D721Med (cell line): ENCODE measurements around the gene FAM110D.

ENCODE experiments used
- DNase-seq: peaks from one replicate; pipeline ENCODE4 v3.0.0; 2011; ENCODE audit warnings: low spot score; ENCODE audit not compliant: insufficient read length
- FAIRE-seq: peaks from 2 replicates; lab custom pipeline; 2011; peaks lifted over from hg19 to GRCh38; lab: Jason Lieb, UNC
- CTCF ChIP-seq: IDR thresholded peaks from 2 replicates; pipeline ENCODE4 v1.5.1; 2012; ENCODE audit warnings: mild to moderate bottlenecking, control low read depth; ENCODE audit not compliant: insufficient read depth; ENCODE audit errors: missing control alignments

Gene FAM110D

GRCh38 chr1:26145960-26146294 lies 13.0 kb upstream of the FAM110D start:
- no peak for DNase-seq
- TF ChIP-seq CTCF: no peak
- FAIRE-seq: no peak

- DNase-seq (no peak), FAIRE-seq (no peak)
- TF ChIP-seq CTCF: no peak
Observed at GRCh38 chr1:26148887-26149286, 10.0 kb upstream of the FAM110D start.

GRCh38 chr1:26153966-26154532 lies 4.8 kb upstream of the FAM110D start:
- TF ChIP-seq CTCF: no peak
- FAIRE-seq: no peak
- no peak for DNase-seq

- DNase-seq: no peak
- FAIRE-seq: no peak
- TF ChIP-seq CTCF: no peak
Observed at GRCh38 chr1:26154750-26155149, 4.1 kb upstream of the FAM110D start.

- TF ChIP-seq CTCF: no peak
- FAIRE-seq: no peak
- no peak for DNase-seq
Observed at GRCh38 chr1:26155370-26156284, 3.3 kb upstream of the FAM110D start.

- no peak for TF ChIP-seq CTCF
- FAIRE-seq (no peak), DNase-seq (no peak)
Observed at GRCh38 chr1:26156285-26157038, 2.4 kb upstream of the FAM110D start.
